ENCODE data around the gene PACRG. TPM values are rescaled to one million over a fixed set of nuclear protein-coding genes. Genes with fewer than 3 reads are reported as not detected.

The PACRG gene
- total RNA-seq, 1 donor from 2014 or later = 1.8 TPM

GRCh38 chr6:163338671-163339405 is 611.1 kb downstream of the PACRG start:
- ATAC-seq (no peak), DNase-seq (ENCODE audit: low spot score) (no peak)

- no peak for ATAC-seq
- no peak for DNase-seq (ENCODE audit: low spot score)
These were observed 611.7 kb downstream of the PACRG start for GRCh38 chr6:163339466-163339865.

- DNase-seq (ENCODE audit: low spot score) (no peak), ATAC-seq (no peak)
These were observed 612.6 kb downstream of the PACRG start for GRCh38 chr6:163340201-163340887.

- ATAC-seq = no peak
These were observed 613.7 kb downstream of the PACRG start for GRCh38 chr6:163341224-163342061.

GRCh38 chr6:163342571-163343539 is 615.1 kb downstream of the PACRG start:
- no peak for DNase-seq (ENCODE audit: low spot score)
- no peak for ATAC-seq

More at GRCh38 chr6:163341224-163342061, 613.7 kb downstream of the PACRG start:
- no peak for DNase-seq (ENCODE audit: low spot score)

- ATAC-seq (peak; percentile 89), DNase-seq (ENCODE audit: low spot score) (peak; percentile 65)
These were observed 615.8 kb downstream of the PACRG start for GRCh38 chr6:163343609-163344008.

- ATAC-seq = no peak
- DNase-seq (ENCODE audit: low spot score) = no peak
These were observed 616.6 kb downstream of the PACRG start for GRCh38 chr6:163344411-163344810.

- DNase-seq (ENCODE audit: low spot score) (no peak), ATAC-seq (no peak)
These were observed 618.2 kb downstream of the PACRG start for GRCh38 chr6:163345931-163346330.

GRCh38 chr6:163346497-163346961 is 618.8 kb downstream of the PACRG start:
- ATAC-seq (no peak), DNase-seq (ENCODE audit: low spot score) (no peak)

- DNase-seq (ENCODE audit: low spot score) (no peak), ATAC-seq (no peak)
These were observed 619.3 kb downstream of the PACRG start for GRCh38 chr6:163347021-163347446.

- DNase-seq (ENCODE audit: low spot score) (no peak), ATAC-seq (no peak)
These were observed 621.3 kb downstream of the PACRG start for GRCh38 chr6:163348789-163349680.

GRCh38 chr6:163349696-163350095 is 621.9 kb downstream of the PACRG start:
- DNase-seq (ENCODE audit: low spot score) (no peak), ATAC-seq (no peak)

GRCh38 chr6:163351013-163351412 is 623.2 kb downstream of the PACRG start:
- DNase-seq (ENCODE audit: low spot score) (no peak), ATAC-seq (no peak)

GRCh38 chr6:163352011-163352685 is 624.4 kb downstream of the PACRG start:
- DNase-seq (ENCODE audit: low spot score) (no peak), ATAC-seq (no peak)

- DNase-seq (ENCODE audit: low spot score) (no peak), ATAC-seq (no peak)
These were observed 625.2 kb downstream of the PACRG start for GRCh38 chr6:163352966-163353365.

GRCh38 chr6:163354085-163354484 is 626.3 kb downstream of the PACRG start:
- ATAC-seq (peak; percentile 54), DNase-seq (ENCODE audit: low spot score) (no peak)

GRCh38 chr6:163354761-163355425 is 627.1 kb downstream of the PACRG start:
- no peak for DNase-seq (ENCODE audit: low spot score)

GRCh38 chr6:163355426-163355991 is 627.7 kb downstream of the PACRG start:
- DNase-seq (ENCODE audit: low spot score) (no peak), ATAC-seq (peak; percentile 65)

More at GRCh38 chr6:163354761-163355425, 627.1 kb downstream of the PACRG start:
- peak; percentile 58 for ATAC-seq

Measured in left lobe of liver (tissue), 2 donors.